H1 (cell line): ENCODE results near the gene CHP2. TPM values are rescaled to one million over a fixed set of nuclear protein-coding genes. Genes with fewer than 3 reads are reported as not detected.

Experiments used
- E2F6 ChIP-seq: IDR thresholded peaks from 2 replicates; pipeline ENCODE4 v1.6.1; 2012; ENCODE audit warnings: inconsistent platforms
- KDM5A ChIP-seq: fragments of 200-600 bp; IDR thresholded peaks from 2 replicates; pipeline ENCODE4 v1.7.1; 2012; ENCODE audit warnings: mild to moderate bottlenecking, low read length, inconsistent platforms, mixed read lengths
- POLR2AphosphoS5 ChIP-seq: IDR thresholded peaks from 2 replicates; pipeline ENCODE4 v1.6.1; 2011; ENCODE audit warnings: low read depth, low read length
- POU5F1 ChIP-seq: IDR thresholded peaks from 2 replicates; pipeline ENCODE4 v1.6.1; 2011; ENCODE audit warnings: low read depth, mild to moderate bottlenecking, low read length, moderate library complexity
- RAD21 ChIP-seq, 2 experiments: IDR thresholded peaks in 1 of 2; conservative IDR thresholded peaks in 1 of 2; 2 replicates each; pipeline ENCODE4 v1.6.1; 2011; ENCODE audit warnings: low read depth in 2 of 2, low read length in 2 of 2, improper control_type of control experiment in 1 of 2, inconsistent platforms in 1 of 2, mild to moderate bottlenecking in 1 of 2, moderate library complexity in 1 of 2
- RFX5 ChIP-seq: IDR thresholded peaks from 2 replicates; pipeline ENCODE4 v1.6.1; 2011; ENCODE audit warnings: low read depth, low read length, improper control_type of control experiment, borderline replicate concordance
- SP1 ChIP-seq: IDR thresholded peaks from 2 replicates; pipeline ENCODE4 v1.6.1; 2011; ENCODE audit warnings: low read depth, low read length
- TEAD4 ChIP-seq: IDR thresholded peaks from 2 replicates; pipeline ENCODE4 v1.6.1; 2012; ENCODE audit warnings: low read depth, low read length, inconsistent platforms, mixed read lengths
- polyA plus RNA-seq, 7 experiments: library from polyadenylated mRNA; depleted of rRNA in 3 of 7; stranded (reverse) in 5 of 7; unstranded in 2 of 7; fragments of >200 nt in 5 of 7; fragments of 200-250 nt in 2 of 7; gene quantifications; 1 replicate in 5 of 7; 2 replicates in 1 of 7; 4 replicates in 1 of 7; pipeline versions ENCODE4 v1.2.1 to v1.2.3, GENCODE V29; 2011 to 2013; ENCODE audit warnings: missing spikeins in 2 of 7, mixed read lengths in 2 of 7
- total RNA-seq: library from RNA; stranded (reverse); fragmentation: NEBNext Ultra II Directional; extraction: Animal tissue kit (Norgen Biotek cat#: 25700); gene quantifications from 2 replicates; pipeline ENCODE4 v1.2.1, GENCODE V29; 2021
- TF ChIP-seq, protein P1 (sequence below): fragments of 300-600 bp; sonication (generic); IDR thresholded peaks from 2 replicates; pipeline ENCODE4 v1.7.1; 2012; ENCODE audit warnings: low read length, moderate library complexity, mild to moderate bottlenecking, inconsistent platforms; ENCODE audit not compliant: insufficient replicate concordance

The CHP2 gene
- total and polyA plus RNA-seq, 2 of the 8 experiments (the other 6 are each of a cell fraction or from before 2014, with no cell fraction given) = 1.3 to 1.6 TPM

DNA sequence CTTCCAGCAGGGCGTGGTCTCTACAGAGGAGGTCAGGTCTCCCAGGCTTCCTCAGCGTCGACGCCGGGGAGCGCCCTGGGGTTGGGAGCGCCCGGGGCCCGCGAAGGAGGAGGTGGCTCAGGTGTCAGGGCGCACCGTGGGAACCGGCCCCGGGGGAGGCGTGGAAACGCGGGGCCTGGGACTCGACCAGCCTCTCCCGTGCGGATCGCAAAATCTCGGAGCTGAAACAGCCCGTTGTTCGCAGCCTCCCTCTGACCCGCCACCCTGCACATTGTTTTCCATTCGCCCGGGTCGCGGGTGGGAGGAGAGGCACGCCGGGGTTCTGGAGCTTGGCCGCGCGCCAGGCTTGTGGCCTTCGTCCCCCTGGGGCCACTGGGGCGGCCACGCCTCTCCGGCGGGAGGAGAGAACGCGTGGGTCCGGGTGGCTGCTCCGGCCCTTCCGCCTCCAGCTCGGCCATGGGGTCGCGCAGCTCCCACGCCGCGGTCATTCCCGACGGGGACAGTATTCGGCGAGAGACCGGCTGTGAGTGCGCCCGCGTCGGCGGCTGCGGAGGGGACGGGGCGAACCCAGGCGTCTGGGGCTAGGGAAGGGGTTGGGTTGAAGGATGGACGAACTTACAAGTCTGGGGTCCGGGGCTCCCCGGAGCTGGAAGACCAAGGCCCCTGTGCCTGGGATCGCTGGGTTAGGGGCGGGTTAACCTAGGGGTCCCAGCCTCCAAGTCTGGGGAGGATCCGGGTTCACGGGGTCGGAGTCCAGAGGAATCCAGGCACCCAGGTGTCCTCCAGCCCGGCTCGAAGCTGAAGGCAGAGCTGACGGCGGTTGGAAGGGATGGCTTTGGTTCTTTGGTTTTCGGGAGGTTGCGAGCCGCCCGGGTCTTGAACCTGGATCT, at the start of gene CHP2 (continued):
- TF ChIP-seq, protein P1, sequence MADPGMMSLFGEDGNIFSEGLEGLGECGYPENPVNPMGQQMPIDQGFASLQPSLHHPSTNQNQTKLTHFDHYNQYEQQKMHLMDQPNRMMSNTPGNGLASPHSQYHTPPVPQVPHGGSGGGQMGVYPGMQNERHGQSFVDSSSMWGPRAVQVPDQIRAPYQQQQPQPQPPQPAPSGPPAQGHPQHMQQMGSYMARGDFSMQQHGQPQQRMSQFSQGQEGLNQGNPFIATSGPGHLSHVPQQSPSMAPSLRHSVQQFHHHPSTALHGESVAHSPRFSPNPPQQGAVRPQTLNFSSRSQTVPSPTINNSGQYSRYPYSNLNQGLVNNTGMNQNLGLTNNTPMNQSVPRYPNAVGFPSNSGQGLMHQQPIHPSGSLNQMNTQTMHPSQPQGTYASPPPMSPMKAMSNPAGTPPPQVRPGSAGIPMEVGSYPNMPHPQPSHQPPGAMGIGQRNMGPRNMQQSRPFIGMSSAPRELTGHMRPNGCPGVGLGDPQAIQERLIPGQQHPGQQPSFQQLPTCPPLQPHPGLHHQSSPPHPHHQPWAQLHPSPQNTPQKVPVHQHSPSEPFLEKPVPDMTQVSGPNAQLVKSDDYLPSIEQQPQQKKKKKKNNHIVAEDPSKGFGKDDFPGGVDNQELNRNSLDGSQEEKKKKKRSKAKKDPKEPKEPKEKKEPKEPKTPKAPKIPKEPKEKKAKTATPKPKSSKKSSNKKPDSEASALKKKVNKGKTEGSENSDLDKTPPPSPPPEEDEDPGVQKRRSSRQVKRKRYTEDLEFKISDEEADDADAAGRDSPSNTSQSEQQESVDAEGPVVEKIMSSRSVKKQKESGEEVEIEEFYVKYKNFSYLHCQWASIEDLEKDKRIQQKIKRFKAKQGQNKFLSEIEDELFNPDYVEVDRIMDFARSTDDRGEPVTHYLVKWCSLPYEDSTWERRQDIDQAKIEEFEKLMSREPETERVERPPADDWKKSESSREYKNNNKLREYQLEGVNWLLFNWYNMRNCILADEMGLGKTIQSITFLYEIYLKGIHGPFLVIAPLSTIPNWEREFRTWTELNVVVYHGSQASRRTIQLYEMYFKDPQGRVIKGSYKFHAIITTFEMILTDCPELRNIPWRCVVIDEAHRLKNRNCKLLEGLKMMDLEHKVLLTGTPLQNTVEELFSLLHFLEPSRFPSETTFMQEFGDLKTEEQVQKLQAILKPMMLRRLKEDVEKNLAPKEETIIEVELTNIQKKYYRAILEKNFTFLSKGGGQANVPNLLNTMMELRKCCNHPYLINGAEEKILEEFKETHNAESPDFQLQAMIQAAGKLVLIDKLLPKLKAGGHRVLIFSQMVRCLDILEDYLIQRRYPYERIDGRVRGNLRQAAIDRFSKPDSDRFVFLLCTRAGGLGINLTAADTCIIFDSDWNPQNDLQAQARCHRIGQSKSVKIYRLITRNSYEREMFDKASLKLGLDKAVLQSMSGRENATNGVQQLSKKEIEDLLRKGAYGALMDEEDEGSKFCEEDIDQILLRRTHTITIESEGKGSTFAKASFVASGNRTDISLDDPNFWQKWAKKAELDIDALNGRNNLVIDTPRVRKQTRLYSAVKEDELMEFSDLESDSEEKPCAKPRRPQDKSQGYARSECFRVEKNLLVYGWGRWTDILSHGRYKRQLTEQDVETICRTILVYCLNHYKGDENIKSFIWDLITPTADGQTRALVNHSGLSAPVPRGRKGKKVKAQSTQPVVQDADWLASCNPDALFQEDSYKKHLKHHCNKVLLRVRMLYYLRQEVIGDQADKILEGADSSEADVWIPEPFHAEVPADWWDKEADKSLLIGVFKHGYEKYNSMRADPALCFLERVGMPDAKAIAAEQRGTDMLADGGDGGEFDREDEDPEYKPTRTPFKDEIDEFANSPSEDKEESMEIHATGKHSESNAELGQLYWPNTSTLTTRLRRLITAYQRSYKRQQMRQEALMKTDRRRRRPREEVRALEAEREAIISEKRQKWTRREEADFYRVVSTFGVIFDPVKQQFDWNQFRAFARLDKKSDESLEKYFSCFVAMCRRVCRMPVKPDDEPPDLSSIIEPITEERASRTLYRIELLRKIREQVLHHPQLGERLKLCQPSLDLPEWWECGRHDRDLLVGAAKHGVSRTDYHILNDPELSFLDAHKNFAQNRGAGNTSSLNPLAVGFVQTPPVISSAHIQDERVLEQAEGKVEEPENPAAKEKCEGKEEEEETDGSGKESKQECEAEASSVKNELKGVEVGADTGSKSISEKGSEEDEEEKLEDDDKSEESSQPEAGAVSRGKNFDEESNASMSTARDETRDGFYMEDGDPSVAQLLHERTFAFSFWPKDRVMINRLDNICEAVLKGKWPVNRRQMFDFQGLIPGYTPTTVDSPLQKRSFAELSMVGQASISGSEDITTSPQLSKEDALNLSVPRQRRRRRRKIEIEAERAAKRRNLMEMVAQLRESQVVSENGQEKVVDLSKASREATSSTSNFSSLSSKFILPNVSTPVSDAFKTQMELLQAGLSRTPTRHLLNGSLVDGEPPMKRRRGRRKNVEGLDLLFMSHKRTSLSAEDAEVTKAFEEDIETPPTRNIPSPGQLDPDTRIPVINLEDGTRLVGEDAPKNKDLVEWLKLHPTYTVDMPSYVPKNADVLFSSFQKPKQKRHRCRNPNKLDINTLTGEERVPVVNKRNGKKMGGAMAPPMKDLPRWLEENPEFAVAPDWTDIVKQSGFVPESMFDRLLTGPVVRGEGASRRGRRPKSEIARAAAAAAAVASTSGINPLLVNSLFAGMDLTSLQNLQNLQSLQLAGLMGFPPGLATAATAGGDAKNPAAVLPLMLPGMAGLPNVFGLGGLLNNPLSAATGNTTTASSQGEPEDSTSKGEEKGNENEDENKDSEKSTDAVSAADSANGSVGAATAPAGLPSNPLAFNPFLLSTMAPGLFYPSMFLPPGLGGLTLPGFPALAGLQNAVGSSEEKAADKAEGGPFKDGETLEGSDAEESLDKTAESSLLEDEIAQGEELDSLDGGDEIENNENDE = no peak
- TF ChIP-seq KDM5A (no peak), E2F6 (no peak; the same call in 1 of the 2 replicates), TEAD4 (no peak), POU5F1 (no peak), RFX5 (no peak), POLR2AphosphoS5 (no peak), RAD21 (IDR thresholded peaks at IDR 0.05 in 1 of 2, conservative IDR thresholded peaks at IDR 0.05 in 1 of 2; ENCODE audit: low read depth in 2 of 2, low read length in 2 of 2) (no peak), SP1 (no peak)
